Ascending aorta (tissue), 2 donors: ENCODE measurements around the gene SEC14L1. TPM values are rescaled to one million over a fixed set of nuclear protein-coding genes. Genes with fewer than 3 reads are reported as not detected.

Experiments used
- DNase-seq, 2 donors: peaks; one replicate each; pipeline ENCODE4 v3.0.0-alpha.2; 2019; ENCODE audit warnings: low spot score in 2 of 2
- H3K27ac ChIP-seq, 2 donors: fragments of 200-600 bp; sonication (generic); one replicate each; pipeline ENCODE4 v1.5.1; 2016 to 2017; ENCODE audit warnings: mild to moderate bottlenecking in 1 of 2
- H3K27me3 ChIP-seq: fragments of 200-600 bp; sonication (generic); one replicate; pipeline ENCODE4 v1.5.1; 2017
- H3K36me3 ChIP-seq, 2 donors: fragments of 200-600 bp; sonication (generic); one replicate each; pipeline ENCODE4 v1.5.1; 2016
- H3K4me1 ChIP-seq, 2 donors: fragments of 200-600 bp; sonication (generic); one replicate each; pipeline ENCODE4 v1.5.1; 2016 to 2017; ENCODE audit warnings: mild to moderate bottlenecking in 1 of 2
- H3K4me3 ChIP-seq, 2 donors: fragments of 200-600 bp; sonication (generic); one replicate each; pipeline ENCODE4 v1.5.1; 2016 to 2017; ENCODE audit warnings: mild to moderate bottlenecking in 1 of 2
- H3K9me3 ChIP-seq, 2 donors: fragments of 200-600 bp; sonication (generic); one replicate each; pipeline ENCODE4 v1.5.1; 2016
- CTCF ChIP-seq, 3 experiments: fragments of 200-600 bp in 2 of 3; fragments of 450-650 bp in 1 of 3; sonication (generic) in 2 of 3; IDR thresholded peaks; one replicate each; pipeline ENCODE4 v1.5.1; 2016 to 2019; ENCODE audit warnings: antibody characterized with exemption in 3 of 3, mild to moderate bottlenecking in 1 of 3, moderate library complexity in 1 of 3
- intact Hi-C: fragments of 100-400 bp; cut with DNase I; formaldehyde crosslinking; loops from one replicate; pipeline ENCODE4 v1.15.1; 2023
- total RNA-seq: library from RNA; depleted of rRNA; stranded (reverse); fragments of >200 nt; gene quantifications from one replicate; pipeline ENCODE4 v1.1.0, GENCODE V29; 2016

The SEC14L1 gene
- total RNA-seq, 1 donor from 2014 or later, result 176 TPM

- no peaks in the 10 kb centered on the region for H3K27me3 ChIP-seq
Measured at GRCh38 chr17:77264617-77265230, 124.0 kb downstream of the SEC14L1 start.

GRCh38 chr17:77266213-77266612 is 125.4 kb downstream of the SEC14L1 start:
- no peak for TF ChIP-seq CTCF (IDR thresholded peaks at IDR 0.05)
- no peak for DNase-seq
- Histone ChIP-seq H3K36me3 (no peaks in the 10 kb centered on the region), H3K27ac (no peak overlapping the region), H3K4me1 (no peaks in the 10 kb centered on the region), H3K4me3 (no peak overlapping the region), H3K27me3 (no peaks in the 10 kb centered on the region), H3K9me3 (no peaks in the 10 kb centered on the region)
- intact Hi-C loops, result no loop called here

More at GRCh38 chr17:77264617-77265230, 124.0 kb downstream of the SEC14L1 start:
- Histone ChIP-seq H3K4me1 (no peaks in the 10 kb centered on the region), H3K36me3 (no peaks in the 10 kb centered on the region), H3K4me3 (no peak overlapping the region), H3K27ac (no peak overlapping the region), H3K9me3 (no peaks in the 10 kb centered on the region)
- no peak for DNase-seq
- no peak for TF ChIP-seq CTCF (IDR thresholded peaks at IDR 0.05)
- intact Hi-C loops, result no loop called here
